ENCODE data around the gene RCL1.

Gene RCL1

GRCh38 chr9:4855841-4856240 is 63.1 kb downstream of the RCL1 start:
- TF ChIP-seq, protein P1, sequence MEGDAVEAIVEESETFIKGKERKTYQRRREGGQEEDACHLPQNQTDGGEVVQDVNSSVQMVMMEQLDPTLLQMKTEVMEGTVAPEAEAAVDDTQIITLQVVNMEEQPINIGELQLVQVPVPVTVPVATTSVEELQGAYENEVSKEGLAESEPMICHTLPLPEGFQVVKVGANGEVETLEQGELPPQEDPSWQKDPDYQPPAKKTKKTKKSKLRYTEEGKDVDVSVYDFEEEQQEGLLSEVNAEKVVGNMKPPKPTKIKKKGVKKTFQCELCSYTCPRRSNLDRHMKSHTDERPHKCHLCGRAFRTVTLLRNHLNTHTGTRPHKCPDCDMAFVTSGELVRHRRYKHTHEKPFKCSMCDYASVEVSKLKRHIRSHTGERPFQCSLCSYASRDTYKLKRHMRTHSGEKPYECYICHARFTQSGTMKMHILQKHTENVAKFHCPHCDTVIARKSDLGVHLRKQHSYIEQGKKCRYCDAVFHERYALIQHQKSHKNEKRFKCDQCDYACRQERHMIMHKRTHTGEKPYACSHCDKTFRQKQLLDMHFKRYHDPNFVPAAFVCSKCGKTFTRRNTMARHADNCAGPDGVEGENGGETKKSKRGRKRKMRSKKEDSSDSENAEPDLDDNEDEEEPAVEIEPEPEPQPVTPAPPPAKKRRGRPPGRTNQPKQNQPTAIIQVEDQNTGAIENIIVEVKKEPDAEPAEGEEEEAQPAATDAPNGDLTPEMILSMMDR (IDR thresholded peaks at IDR 0.05), result no peak

DNA sequence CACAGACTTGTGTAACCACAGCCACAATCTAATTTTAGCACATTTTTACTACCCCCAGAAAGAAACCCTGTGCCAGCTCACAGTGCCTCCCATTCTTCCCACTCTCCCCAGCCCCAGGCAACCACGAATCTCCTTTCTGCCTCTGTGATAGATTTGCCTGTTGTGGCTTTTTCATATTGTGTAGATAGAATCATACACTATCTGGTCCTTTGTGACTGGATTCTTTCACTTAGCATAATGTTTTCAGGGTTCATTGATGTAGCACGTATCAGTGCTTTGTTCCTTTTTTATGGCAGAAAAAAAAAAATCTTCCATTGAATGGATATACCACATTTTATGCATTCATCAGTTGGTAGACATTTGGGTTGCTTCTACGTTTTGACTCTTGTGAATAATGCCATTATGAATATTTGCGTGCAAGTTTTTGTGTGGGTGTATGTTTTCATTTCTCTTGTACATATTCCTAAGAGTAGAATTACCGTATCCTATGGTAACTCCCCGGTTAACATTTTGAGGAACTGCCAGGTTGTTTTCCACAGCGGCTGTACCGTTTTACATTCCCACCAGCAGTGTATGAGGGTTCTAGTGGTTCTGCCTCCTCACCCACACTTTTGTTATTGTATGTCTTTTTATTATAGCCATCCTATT is 64.5 kb downstream of the RCL1 start:
- TF ChIP-seq, protein P1 (IDR thresholded peaks at IDR 0.05), result no peak

DNA sequence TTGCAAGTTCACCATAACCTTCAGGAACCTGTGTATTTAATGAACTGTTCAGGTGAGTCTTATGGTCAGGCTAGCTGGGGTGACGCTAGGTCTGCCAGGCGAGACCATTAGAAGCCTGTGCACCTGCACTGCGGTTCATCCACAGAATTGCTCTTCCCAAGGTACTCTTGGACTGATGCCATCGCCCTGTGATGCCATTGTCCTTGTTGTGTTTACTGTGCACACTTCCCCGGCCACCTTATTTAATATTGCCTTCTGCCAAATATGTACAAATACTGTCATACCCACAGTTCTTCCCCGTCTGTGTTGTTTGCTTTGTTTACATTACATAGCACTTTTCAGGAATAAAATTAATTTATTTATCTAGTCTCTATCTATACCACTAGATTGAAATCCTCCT is 66.3 kb downstream of the RCL1 start:
- TF ChIP-seq, protein P1 (IDR thresholded peaks at IDR 0.05), result no peak

DNA sequence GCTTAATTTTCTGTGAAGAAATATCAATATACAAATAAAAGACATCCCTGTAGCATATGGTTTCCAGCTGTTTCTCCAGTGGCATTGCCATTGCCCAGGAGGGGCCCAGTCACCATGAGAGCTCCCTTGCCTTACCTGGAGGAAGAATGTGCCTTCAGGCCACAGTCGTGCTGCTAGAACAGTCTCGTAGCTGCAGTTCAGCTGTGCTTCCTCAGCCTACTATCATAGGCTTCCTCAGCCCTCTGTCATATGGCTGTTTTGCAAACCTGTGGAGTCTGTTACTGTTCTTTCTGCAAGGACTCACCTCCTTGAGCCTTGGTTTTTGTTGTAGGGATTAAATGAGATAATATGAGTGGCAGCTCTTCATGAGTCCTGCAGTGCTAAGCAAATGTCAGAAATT is 67.6 kb downstream of the RCL1 start:
- TF ChIP-seq, protein P1 (IDR thresholded peaks at IDR 0.05), result no peak

DNA sequence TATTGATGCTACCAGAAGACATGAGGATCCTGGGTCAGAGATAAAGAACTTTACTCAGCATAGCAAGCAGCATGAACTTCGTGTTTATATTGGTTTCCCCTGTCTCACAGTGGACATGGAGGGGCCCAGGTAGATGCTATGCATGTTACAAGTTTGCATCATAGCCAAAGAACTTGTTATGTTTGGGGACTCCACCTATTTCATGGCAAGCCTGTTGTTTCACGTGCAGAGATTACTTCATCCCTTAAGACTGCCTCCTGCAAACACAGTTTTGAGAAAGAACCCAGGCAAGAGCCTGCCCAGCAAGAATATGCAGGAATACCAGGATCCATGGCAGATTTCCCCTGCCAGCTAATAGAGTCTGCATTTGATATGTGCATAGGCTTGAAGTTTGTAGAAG is 68.4 kb downstream of the RCL1 start:
- TF ChIP-seq, protein P1 (IDR thresholded peaks at IDR 0.05), result no peak

GRCh38 chr9:4861736-4862451 is 69.2 kb downstream of the RCL1 start:
- TF ChIP-seq, protein P1 (IDR thresholded peaks at IDR 0.05), result no peak

DNA sequence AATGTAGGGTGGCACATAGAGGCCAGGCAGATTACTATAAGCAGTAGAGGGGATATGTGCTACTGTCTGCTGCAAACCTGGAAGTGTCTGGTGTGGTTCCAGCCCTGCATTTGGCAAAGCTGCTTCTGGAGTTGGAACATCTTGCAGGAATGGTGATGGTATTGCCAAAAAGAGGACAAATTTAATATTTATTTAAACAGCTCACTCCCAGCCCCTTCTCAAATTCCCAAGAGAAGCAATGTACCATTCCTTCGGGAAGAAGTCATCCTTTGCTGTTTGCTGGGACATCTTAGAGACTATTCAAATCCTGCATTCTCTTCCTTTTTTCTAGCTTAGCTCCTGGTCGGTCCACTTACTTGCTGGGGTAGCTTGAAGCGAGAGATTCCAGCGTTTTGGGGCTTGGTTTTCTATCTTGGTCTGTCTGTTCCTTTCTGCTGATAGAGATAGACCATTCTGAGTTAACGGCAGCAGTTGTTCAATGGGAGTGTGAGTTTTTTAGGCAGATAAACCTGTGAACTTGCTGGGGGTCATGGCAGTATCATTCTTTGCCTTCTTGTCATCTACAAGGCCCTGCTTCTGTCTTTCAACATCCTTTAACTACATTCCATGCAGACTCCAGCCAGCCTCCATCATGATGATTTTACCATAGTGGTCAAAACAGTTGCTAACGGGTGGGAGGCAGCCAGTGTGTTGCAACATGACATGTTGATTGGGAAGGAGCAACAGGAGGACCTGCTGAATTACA is 69.9 kb downstream of the RCL1 start:
- TF ChIP-seq, protein P1 (IDR thresholded peaks at IDR 0.05), result no peak
